KMS-11 (cell line): ENCODE results near the gene TSHZ1.

Experiments used
- H2AFZ ChIP-seq: fragments of 200-600 bp; sonication (generic); 2 replicates; pipeline ENCODE4 v1.6.1; 2016; ENCODE audit warnings: antibody characterized with exemption, mixed run types, low read depth
- H3K27ac ChIP-seq: fragments of 200-600 bp; sonication (generic); 2 replicates; pipeline ENCODE4 v1.6.1; 2016; ENCODE audit warnings: mild to moderate bottlenecking, mixed run types
- H3K27me3 ChIP-seq: fragments of 200-600 bp; sonication (generic); 2 replicates; pipeline ENCODE4 v1.6.1; 2017; ENCODE audit warnings: mild to moderate bottlenecking, low read depth, mixed run types, moderate library complexity; ENCODE audit not compliant: insufficient read depth
- H3K36me3 ChIP-seq: fragments of 200-600 bp; sonication (generic); 2 replicates; pipeline ENCODE4 v1.6.1; 2017; ENCODE audit warnings: mild to moderate bottlenecking, mixed run types; ENCODE audit not compliant: insufficient read depth
- H3K4me1 ChIP-seq: fragments of 200-600 bp; sonication (generic); 2 replicates; pipeline ENCODE4 v1.6.1; 2016; ENCODE audit warnings: mild to moderate bottlenecking, low read depth, mixed run types; ENCODE audit not compliant: poor library complexity, severe bottlenecking
- H3K4me2 ChIP-seq: fragments of 200-600 bp; sonication (generic); 2 replicates; pipeline ENCODE4 v1.7.0; 2016; ENCODE audit warnings: mild to moderate bottlenecking, mixed run types
- H3K4me3 ChIP-seq: fragments of 200-600 bp; sonication (generic); IDR thresholded peaks from 2 replicates; pipeline ENCODE4 v1.6.1; 2017; ENCODE audit warnings: low read depth, low read length, mixed read lengths; ENCODE audit not compliant: insufficient read depth
- H3K79me2 ChIP-seq: fragments of 200-600 bp; sonication (generic); 2 replicates; pipeline ENCODE4 v1.6.1; 2016; ENCODE audit warnings: low read depth, mixed run types; ENCODE audit not compliant: insufficient read depth
- H3K9ac ChIP-seq: fragments of 200-600 bp; sonication (generic); 2 replicates; pipeline ENCODE4 v1.6.1; 2016; ENCODE audit warnings: mild to moderate bottlenecking, mixed run types
- H4K20me1 ChIP-seq: fragments of 200-600 bp; sonication (generic); 2 replicates; pipeline ENCODE4 v1.6.1; 2016; ENCODE audit warnings: mild to moderate bottlenecking, mixed run types; ENCODE audit not compliant: insufficient read depth
- CTCF ChIP-seq: fragments of 200-600 bp; sonication (generic); conservative IDR thresholded peaks from 2 replicates; pipeline ENCODE4 v1.6.1; 2017; ENCODE audit warnings: low read depth, mild to moderate bottlenecking, antibody characterized with exemption, low read length, moderate library complexity, mixed read lengths

TSHZ1 gene

GRCh38 chr18:75234901-75235300 lies 24.3 kb downstream of the TSHZ1 start:
- no peaks in the 10 kb centered on the region for H3K79me2 ChIP-seq

GRCh38 chr18:75235896-75236295 lies 25.3 kb downstream of the TSHZ1 start:
- Histone ChIP-seq H3K4me1 (peaks cover under 1% of the 10 kb centered on the region), H3K9ac (no peak overlapping the region), H2AFZ (no peak overlapping the region), H3K4me2 (no peak overlapping the region), H3K79me2 (0 out of 2 replicates have a peak, but pooled peaks cover under 1% of the 10 kb centered on the region), H4K20me1 (no peaks in the 10 kb centered on the region), H3K27ac (no peak overlapping the region), H3K27me3 (no peaks in the 10 kb centered on the region), H3K4me3 (no peak overlapping the region), H3K36me3 (no peaks in the 10 kb centered on the region)
- no peak for TF ChIP-seq CTCF

More at GRCh38 chr18:75234901-75235300, 24.3 kb downstream of the TSHZ1 start:
- no peak overlapping the region for H3K4me2 ChIP-seq
- no peak overlapping the region for H3K27ac ChIP-seq
- H3K9ac ChIP-seq, result no peak overlapping the region
- no peaks in the 10 kb centered on the region for H3K27me3 ChIP-seq
- H4K20me1 ChIP-seq, result no peaks in the 10 kb centered on the region
- no peak for TF ChIP-seq CTCF
- H3K4me1 ChIP-seq, result peaks cover 4% of the 10 kb centered on the region
- H3K4me3 ChIP-seq, result no peak overlapping the region
- H3K36me3 ChIP-seq, result no peaks in the 10 kb centered on the region
- H2AFZ ChIP-seq, result no peak overlapping the region

GRCh38 chr18:75238100-75238499 lies 27.5 kb downstream of the TSHZ1 start:
- Histone ChIP-seq H4K20me1 (no peaks in the 10 kb centered on the region), H3K27me3 (no peaks in the 10 kb centered on the region), H3K27ac (no peak overlapping the region), H3K9ac (no peak overlapping the region), H3K4me1 (no peaks in the 10 kb centered on the region), H2AFZ (no peak overlapping the region), H3K4me3 (no peak overlapping the region), H3K36me3 (no peaks in the 10 kb centered on the region), H3K79me2 (0 out of 2 replicates have a peak, but pooled peaks cover 3% of the 10 kb centered on the region), H3K4me2 (no peak overlapping the region)
- no peak for TF ChIP-seq CTCF

- Histone ChIP-seq H3K27ac (no peak overlapping the region), H4K20me1 (no peaks in the 10 kb centered on the region), H3K4me1 (no peaks in the 10 kb centered on the region), H3K9ac (no peak overlapping the region), H3K79me2 (0 out of 2 replicates have a peak, but pooled peaks cover 3% of the 10 kb centered on the region), H2AFZ (no peak overlapping the region), H3K4me2 (no peak overlapping the region), H3K36me3 (no peaks in the 10 kb centered on the region), H3K27me3 (no peaks in the 10 kb centered on the region), H3K4me3 (no peak overlapping the region)
- TF ChIP-seq CTCF, result no peak
These were observed 28.2 kb downstream of the TSHZ1 start for GRCh38 chr18:75238786-75239185.
